NCI-H510A treated with DMSO at 0.1 percent for 48 hours (cell line): Measurements from ENCODE around the gene BMPER.

ENCODE experiments used
- DNase-seq: peaks from one replicate; lab custom pipeline; 2025; lab: John Stamatoyannopoulos, UW

Gene BMPER

DNA sequence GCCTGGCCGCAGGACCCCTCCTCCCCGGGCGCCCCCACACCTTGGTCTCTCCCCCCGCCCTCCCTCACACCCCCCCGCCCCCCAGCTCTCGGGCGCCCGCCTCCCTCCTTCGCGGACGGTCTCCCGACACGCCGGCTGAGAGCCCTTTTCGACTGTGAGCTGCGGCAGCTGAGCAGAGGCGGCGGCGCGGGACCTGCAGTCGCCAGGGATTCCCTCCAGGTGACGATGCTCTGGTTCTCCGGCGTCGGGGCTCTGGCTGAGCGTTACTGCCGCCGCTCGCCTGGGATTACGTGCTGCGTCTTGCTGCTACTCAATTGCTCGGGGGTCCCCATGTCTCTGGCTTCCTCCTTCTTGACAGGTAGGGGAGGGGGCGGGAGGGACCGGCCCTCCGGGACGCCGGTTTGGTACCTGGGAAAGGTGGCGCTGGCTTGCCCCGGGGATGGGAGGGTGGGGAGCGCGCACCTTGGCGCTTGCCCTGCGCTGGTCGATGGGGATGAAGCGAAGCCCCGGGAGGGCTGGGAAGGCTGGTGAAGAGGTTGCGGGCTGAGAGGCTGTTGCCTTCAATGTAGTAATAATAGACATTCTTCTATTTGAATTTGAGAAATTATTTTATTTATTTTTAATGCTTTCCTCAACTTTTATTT, at the start of gene BMPER:
TSS of gene BMPER (plus strand) at position 151 of the 644 bp plus-strand sequence. CDS start at position 226, 75 bp downstream.
- peak; percentile 61 for DNase-seq

DNA sequence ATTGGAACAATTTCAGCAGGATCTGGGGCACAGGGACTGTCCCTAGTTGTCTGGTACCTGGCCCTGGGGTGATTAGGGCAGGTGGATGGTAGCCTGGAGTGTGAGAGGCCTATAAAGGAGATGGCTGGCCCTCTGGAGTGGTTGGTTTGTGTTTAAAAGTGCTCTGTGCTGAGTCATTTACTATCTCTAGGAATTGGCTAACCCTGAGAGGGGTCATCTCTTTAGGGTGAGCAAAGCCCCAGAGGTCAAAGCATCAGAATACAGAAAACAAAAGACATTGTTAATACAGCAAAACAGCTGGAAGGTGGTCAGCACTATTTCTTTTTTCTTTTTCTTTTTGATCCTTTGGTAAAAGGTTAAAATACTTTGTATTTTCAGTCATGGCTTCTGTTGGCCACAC, 43.4 kb upstream of the BMPER start:
- DNase-seq, result no peak

DNA sequence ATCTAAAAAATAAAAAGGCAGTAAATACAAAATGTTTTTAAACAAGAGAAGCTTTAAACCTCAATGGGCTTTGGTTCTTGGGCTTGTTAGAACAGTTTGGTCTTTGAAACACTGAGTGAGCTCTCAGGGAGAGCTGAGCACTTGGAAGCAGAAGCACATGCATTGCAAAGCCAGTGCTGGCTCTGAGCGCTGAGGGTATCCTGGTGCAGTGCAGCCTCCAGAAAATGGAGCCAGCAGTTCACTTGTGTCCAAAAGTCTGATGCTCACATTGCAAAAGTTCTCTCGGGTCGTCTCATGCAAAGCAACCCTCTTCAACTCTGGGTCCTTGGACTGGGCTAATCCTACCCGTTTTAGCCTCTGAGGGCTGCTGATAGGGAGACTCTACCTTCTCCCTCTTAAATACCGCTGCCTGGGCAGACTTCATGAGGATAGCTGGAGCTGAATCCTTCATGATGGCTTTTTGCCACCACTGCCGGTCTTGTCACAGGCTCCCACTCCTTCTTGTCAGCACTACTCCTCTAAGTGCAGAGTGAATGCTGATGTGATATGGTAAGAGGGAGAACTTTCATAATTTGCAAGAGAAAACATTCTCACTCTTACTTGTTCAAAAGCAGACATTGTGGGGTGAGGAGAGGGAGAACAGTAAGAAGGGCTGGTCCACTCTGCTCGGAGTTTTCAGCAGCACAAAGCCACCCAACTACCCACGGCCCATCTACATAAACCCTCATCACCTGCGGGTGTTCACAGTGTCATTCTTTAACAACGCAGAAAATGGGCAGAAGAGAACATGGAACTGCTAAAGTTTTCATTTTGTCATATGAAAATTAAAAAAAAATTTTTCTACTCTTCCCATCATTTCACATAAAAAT, 42.2 kb upstream of the BMPER start:
- DNase-seq, result no peak

- no peak for DNase-seq
These were observed 37.2 kb upstream of the BMPER start for GRCh38 chr7:33868166-33868565.

GRCh38 chr7:33869176-33869575, 36.2 kb upstream of the BMPER start:
- no peak for DNase-seq

- no peak for DNase-seq
These were observed 35.2 kb upstream of the BMPER start for GRCh38 chr7:33870120-33870519.

GRCh38 chr7:33872870-33873269, 32.5 kb upstream of the BMPER start:
- DNase-seq, result no peak

GRCh38 chr7:33873518-33873917, 31.8 kb upstream of the BMPER start:
- no peak for DNase-seq

- DNase-seq, result no peak
These were observed 31.2 kb upstream of the BMPER start for GRCh38 chr7:33873981-33874750.

DNA sequence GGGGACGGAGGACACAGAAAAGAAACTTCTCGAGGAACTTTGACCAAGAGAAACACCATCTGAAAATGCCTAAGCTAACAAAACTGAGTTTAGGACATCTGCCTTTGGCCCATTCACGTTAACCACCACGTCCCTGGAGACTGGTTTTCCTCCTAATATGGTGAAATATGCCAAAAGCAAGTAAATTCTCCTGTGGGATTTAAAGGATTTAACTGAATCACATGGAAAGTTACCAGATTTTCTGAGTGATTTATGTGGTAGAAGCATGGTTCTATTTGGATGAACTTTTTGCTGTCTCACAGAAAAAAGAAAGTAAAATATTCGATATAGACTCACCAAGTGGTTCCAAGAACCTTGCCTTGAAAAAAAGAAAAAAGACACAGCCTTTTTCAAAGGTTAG, 30.4 kb upstream of the BMPER start:
- DNase-seq, result no peak

DNA sequence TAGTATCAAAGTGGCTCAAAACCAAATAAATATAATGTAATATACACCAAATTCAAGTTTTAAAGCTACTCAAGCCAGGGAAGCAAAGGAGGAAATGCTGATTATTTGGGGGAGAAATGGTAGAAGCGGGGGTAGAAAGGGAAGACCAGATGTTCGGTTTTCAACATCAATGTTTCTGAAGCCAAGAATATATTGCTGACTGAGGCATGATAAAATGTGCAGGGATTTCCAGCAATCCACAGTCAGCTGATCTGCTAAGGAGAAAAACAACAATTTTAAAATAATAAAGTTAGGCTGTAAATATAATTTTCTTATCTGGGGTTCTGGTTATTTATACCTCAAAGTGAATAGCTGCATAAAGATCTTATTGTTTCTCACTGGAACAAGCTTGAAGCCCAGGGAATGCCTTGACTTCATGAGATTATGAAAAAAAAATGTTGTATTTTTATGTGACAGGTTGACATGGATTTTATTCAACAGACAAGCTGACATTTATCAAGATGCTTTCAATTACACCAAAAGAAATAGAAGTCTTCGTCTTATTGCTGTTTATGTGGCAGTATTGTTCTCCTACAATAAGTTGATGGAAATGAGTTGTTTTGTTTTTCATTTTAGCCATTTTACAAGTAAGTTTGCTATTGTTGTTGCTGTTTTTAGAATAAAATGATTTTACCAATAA, 28.6 kb upstream of the BMPER start:
- no peak for DNase-seq

- no peak for DNase-seq
These were observed 24.6 kb upstream of the BMPER start for GRCh38 chr7:33880787-33881186.

GRCh38 chr7:33881316-33881715, 24.0 kb upstream of the BMPER start:
- DNase-seq, result no peak

DNA sequence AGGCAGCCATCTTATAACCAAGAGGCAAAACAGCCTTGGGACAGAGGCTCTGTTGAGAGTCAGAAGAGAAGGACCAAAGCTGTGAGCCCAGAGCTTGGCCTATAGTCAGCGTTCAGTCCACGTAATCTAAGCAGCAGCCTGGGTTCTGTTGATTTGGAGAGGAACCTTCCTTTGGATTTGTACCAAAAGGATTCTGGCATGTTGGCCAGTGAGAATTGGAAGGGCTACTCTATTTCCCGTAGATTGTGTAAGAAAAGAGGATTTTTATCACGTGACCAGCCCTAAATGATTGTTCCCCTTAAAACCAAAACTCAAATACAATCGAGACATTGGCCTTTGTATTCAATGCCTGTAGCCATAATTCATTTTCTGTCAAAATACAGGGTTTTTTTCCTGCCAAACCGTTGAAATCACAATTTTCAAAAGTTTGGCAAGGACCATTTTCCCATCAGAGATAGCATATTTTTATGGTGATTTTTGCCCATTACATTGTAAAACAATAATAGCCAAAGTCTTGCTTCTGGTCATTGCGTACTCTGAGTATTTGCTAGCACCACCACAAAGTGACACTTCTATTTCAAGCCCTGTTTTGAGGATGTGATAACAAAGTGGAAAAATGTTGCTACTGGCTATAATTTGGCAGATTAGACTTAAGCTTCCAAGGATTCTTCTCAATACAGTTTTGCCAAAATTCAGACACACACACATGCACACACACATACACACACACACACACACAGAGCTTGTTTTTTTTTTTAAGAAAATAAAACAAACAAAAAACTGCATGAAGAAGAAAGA, 23.1 kb upstream of the BMPER start:
- DNase-seq, result no peak

DNA sequence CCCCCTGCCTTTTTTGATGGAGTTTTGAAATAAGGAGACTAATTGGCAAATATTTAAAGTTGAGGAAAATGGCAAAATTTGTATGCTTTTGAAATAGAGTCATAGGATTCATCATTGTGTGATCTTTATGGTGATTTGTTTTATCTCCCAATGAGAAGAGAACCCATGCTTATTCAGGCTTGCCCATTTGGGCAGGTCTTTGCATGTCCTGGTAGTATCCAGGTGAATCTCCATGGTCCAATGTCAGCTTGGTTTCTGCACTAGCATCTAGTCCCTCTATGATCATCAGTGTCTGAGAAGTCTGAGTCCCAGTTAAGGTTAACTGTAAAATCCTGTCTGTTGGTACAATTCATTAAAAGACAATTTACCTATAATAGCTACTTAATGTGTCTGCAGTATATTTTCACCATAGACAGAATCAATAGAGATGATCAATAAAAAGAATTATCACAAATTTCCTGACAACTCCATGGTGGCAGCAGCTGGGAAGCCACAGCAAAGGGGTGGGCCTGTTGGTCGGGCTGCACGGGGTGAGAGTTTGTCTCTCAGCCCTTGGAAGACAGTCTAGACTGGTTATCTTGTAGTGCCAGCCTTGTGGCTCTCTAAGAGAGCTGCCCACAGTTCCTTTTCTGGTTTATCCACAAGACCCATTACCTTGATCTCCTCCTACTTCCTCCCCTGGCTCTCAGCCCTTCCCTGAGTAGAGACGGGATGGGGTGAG, 22.2 kb upstream of the BMPER start:
- DNase-seq, result no peak

- peak; percentile 47 for DNase-seq
These were observed 21.7 kb upstream of the BMPER start for GRCh38 chr7:33883671-33883965.

GRCh38 chr7:33885290-33886148, 19.8 kb upstream of the BMPER start:
- no peak for DNase-seq

DNA sequence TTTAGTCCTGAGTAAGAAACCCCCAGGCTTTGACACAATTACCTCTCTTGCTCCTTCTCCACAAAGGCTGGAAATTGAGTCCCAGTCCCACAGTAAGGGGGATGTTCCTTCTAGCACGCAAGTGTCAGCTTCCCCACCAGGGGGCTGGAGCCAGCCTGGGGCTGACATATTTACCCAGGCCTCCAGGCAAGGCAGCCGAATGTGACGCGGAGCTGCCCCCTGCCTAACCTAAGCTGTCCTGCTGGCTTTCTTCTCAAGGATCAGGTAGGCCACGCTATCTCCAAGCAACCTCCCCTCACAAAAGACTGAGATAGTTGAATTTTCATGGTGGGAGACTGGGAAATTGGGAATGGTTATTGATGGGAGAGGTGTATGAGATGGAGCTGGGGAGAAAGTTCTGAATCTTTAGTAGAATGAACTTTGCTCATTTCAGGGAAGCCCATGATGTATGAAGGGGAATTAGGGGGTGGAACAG, 19.2 kb upstream of the BMPER start:
- DNase-seq, result no peak

GRCh38 chr7:33887266-33887975, 17.9 kb upstream of the BMPER start:
- DNase-seq, result no peak
